SH-SY5Y (cell line): ENCODE data around the gene SLC37A1.

Source experiments
- GATA2 ChIP-seq: IDR thresholded peaks from 2 replicates; pipeline ENCODE4 v1.6.1; 2011; ENCODE audit warnings: mild to moderate bottlenecking, low read depth, low read length
- GATA3 ChIP-seq: IDR thresholded peaks from 2 replicates; pipeline ENCODE4 v1.6.1; 2011; ENCODE audit warnings: low read depth, mild to moderate bottlenecking, low read length, moderate library complexity

Gene SLC37A1

DNA sequence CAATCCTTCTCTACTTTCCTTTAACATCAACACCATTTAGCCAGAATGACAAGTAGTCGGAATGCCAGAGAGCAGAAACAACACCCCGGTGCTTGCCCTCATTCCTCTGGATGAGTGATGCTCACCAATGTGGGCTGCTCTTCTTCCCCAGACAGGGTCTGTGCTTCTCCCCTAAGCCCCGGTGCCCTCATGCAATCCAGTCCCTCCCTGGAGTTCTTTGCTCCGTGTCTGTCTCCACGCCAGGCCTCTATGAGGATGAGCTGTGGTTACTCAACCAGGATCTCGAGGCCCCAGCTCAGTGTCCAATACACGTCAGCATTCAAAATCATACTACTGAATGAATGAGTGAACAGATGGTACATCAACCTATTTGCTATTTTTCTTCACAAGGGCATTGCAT lies 110.0 kb downstream of the SLC37A1 start:
- no peak for TF ChIP-seq GATA3
- no peak for TF ChIP-seq GATA2

DNA sequence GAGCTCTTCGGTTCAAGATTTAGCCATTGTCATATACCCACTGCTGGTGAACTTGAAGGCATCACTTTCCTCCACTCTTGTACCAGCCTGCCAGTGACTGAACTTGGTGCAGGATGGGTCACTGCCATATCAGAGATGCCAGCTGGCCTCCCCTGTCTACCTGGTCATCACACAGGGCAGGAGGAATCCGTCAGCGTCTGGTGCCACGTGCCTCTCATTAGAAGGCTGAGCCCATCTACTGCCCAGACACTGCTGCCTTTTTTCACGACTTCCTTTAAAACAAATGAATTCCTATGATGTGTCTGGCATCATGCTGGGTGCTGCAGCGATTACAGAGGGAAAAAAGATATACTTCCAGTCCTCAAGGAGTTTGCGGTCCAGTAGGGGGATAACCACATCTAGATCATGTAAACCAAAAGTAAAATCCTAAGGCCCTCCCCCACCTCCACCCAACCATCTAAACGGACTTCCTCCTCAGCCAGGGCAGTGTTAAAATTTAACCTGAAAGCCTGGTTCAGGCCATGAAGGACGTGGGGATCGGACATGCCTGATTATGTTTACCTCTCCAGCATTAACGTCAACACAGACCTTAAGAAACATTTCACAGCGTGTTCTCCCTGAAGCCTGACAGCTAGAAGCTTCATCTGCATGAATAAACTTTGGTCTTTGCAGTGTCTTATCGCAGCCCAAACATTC lies 110.6 kb downstream of the SLC37A1 start:
- TF ChIP-seq GATA3, result no peak
- no peak for TF ChIP-seq GATA2

DNA sequence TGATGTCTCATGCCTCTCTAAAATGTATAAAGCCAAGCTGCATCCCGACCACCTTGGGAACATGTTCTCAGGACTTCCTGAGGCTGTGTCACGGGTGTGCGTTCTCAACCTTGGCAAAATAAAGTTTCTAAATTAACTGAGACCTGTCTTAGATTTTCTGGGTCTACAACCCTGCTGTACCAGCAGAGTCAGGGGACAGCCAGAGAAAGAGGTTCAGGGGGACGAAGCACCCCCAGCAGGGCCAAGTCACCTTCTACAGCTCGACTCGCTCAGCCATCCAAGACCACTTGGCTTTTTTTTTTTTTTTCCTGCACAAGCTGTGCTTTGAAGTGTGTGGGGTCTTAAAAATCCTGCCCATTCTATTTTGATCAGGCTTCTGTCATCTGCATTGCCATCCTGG lies 111.3 kb downstream of the SLC37A1 start:
- TF ChIP-seq GATA2, result no peak
- no peak for TF ChIP-seq GATA3

DNA sequence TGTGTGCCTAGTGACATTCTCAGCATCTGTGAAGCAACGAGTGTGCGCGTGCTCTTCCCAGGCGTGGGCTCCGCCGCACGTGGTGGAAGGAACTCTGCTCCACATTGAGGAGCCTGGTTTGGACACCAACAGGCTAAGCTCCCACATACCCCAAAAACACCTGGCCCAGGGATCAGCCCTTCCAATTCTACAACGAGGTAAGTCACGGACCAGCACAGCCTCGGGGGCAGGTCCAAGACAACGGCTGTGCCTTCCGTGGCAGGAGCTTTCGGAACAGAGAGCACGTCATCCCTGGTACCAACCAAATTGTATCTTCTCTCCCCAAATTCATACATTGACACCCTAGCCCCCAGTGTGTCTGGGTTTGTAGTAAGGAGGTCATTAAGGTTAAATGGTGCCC lies 112.5 kb downstream of the SLC37A1 start:
- TF ChIP-seq GATA3 (no peak), GATA2 (no peak)

DNA sequence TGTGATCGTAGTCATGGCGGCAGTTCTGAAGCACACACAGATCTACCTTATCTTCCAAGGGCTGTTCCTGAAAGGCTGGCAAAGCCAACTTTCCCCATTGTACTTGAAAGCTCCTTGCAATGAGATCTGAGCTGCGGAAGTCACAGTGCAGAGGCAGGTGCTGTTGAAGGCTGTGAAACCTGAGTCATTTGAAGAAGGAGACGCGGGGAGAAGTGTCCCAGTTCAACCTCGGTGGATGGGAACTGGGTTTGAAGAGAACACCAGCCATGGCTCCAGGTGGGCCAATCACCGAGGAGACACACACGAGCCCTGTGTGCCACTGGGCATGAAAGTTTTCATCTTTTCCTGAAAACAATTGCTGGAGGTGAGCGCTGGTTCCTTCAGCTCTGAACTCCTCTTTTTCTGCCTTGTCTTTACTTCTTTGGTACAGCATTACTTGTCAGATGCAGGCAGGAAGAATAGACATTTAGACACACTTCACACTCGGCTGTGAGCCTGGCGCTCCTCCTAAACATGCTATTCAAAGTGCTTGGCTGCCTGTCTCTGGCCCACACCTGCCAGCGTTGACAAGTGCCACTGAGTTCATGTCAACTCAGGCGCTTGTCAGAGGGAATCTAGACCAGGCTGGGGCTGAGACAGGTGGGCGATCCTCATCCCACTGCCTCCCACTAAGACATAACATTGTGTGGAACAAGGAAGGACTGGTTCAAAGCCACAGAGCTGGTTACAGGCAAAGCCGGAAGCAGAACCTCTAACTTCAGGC lies 114.1 kb downstream of the SLC37A1 start:
- TF ChIP-seq GATA2 (no peak), GATA3 (no peak)

DNA sequence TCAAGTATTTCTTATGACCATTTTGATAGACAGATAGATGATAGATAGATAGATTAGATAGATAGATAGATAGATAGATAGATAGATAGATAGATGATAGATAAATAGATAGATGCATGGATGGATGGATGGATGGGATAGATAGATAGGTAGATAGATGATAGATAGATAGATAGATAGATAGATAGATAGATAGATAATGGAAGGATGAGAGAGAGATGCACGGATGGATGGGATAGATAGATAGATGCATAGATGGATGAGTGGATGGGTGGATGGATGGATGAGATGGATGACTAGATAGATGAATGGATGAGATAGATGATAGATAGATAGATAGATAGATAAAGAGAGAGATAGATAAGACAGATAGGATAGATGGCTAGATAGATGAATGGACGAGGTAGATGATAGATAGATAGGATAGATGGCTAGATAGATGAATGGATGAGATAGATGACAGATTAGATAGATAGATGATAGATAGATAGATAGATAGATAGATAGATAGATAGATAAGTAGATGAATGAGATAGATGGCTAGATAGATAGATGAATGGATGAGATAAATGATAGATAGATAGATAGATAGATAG lies 114.9 kb downstream of the SLC37A1 start:
- TF ChIP-seq GATA3, result peak; percentile 17; the same call in 1 of the 2 replicates

- no peak for TF ChIP-seq GATA2
Observed at GRCh38 chr21:42629933-42630589, 116.4 kb downstream of the SLC37A1 start.

- TF ChIP-seq GATA3 (no peak), GATA2 (no peak)
Observed at GRCh38 chr21:42630626-42631025, 117.0 kb downstream of the SLC37A1 start.
